Stimulated activated CD4-positive, alpha-beta T cell treated with anti-CD3 and anti-CD28 coated beads, Interleukin-15, amount 100 ng/mL, for 1 hour (primary cell): ENCODE data around the gene IL3RA.
"Not testable (repeated sequence)": the region's sequence is repeated elsewhere in the genome, so short reads cannot be mapped to it uniquely, and the experiment has no call there.

Experiments
- DNase-seq, 2 donors: peaks; one replicate each; pipeline ENCODE4 v3.0.0-alpha.2; 2020; ENCODE audit warnings: low read depth in 1 of 2, low spot score in 1 of 2

IL3RA gene

DNA sequence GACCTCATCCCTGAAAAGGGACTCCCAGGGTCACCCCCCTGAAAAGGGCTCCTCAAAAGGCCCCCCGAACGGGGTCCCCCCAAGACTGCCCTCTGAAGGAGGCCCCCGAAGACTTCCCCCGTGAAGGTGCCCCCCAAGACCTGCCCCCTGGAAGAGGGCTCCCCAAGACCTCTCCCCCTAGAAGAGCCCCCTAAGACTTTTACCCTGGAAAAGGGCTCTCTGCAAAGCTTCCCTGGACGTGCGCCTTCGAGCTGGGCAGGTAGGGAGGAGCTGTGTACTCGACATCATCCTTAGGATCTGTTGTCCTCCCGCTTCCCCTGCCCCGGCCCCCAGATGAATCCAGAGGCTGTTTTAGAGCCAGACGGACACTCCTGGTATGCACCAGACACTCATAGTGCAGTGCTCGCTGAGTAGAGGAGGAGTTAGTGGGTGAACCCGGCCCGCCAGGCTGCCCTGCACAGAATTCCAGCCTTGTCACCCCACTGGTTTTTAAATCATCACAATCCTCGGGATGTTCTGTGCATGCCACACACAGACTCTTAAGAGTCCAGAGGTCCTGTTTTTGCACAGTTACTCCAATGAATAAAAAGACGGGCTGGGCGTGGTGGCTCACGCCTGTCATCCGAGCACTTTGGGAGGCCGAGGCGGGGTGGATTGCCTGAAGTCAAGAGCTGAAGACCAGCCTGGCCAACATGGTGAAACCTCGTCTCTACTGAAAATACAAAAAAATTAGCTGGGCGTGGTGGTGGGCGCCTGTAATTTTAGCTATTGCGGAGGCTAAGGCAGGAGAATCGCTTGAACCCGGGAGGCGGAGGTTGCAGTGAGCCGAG lies 61.1 kb downstream of the IL3RA start:
- no peak for DNase-seq

DNA sequence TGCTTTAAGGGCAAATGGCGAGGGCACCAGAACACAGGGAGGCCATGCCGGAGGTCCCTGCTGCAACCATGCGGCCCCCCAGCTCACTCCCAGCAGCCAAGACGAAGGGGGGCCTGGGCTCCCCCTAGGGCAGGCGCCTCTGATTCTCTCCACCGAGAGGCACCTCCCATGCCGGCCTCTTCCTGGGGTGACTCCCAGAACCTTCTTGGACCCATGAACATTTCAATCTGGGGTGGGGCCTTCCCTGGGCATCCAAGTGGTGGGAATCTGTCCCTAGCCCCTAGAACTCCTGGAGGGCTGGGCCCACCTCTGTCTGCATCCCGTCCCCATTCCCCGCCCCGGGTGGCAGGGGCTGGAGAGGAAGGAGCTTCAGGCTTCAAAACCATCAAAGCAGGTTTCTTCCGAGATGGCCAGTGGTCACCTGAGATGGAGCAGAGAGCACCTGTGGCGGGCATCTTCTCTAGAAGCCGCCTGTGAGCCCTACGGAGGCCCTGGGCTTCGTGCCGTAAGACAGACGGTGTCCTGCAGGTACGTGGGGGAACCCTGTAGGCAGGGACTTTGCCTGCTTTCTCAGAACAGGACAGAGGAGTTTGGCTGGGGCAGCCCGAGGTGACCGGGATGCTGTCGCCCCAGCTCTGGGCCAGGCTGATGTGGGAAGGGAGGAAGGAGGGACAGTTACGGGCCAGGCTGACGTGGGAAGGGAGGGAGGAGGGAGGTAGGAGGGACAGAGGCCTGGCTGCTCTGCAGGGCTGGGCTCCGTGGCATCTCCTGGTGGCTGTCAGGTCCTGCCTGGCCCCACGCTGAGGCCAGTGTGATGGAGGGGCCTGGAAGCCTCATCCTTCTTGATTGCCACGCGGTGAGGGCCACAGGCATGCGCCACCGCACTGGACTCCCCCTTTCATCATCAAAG lies 62.1 kb downstream of the IL3RA start:
- no peak for DNase-seq

DNA sequence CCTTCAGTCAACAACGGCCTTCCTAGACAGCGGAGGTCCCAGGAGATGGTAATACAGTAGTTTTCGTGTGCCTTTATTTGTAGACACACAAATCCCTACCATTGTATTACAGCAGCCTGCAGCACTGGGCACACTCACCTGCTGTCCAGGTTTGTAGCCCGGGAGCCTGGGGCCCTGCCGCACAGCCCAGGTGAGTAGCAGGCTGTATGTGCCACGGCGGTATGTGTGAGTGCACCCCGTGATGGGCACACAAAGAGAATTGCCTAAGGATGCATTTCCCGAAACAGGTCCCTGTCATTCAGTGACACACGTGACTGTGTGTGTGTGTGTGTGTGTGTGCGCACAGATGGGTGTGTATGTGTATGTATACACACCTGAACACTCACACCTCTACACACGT lies 63.5 kb downstream of the IL3RA start:
- DNase-seq = no peak

DNA sequence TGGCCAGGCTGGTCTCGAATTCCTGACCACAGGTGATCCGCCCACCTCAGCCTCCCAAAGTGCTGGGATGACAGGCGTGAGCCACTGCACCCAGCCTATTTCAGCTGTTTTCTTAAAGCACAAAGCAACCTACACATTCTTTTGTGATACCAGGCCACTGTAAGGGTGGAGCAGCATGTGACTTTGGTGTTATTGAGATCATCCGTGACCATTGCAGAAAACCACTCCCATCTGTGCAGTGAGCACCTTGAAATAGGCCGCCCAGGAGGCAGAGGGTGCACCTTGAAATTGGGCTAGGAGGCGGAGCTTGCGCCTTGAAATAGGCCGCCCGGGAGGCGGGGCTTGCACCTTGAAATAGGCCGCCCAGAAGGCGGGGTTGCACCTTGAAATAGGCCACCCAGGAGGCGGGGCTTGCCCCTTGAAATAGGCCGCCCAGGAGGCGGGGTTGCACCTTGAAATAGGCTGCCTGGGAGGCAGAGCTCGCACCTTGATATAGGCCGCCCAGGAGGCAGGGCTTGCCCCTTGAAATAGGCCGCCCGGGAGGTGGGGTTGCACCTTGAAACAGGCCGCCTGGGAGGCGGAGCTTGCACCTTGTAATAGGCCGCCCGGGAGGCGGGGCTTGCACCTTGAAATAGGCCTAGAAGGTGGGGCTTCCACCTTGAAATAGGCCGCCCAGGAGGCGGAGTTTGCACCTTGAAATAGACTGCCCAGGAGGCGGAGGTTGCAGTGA lies 64.3 kb downstream of the IL3RA start:
- no peak for DNase-seq

DNA sequence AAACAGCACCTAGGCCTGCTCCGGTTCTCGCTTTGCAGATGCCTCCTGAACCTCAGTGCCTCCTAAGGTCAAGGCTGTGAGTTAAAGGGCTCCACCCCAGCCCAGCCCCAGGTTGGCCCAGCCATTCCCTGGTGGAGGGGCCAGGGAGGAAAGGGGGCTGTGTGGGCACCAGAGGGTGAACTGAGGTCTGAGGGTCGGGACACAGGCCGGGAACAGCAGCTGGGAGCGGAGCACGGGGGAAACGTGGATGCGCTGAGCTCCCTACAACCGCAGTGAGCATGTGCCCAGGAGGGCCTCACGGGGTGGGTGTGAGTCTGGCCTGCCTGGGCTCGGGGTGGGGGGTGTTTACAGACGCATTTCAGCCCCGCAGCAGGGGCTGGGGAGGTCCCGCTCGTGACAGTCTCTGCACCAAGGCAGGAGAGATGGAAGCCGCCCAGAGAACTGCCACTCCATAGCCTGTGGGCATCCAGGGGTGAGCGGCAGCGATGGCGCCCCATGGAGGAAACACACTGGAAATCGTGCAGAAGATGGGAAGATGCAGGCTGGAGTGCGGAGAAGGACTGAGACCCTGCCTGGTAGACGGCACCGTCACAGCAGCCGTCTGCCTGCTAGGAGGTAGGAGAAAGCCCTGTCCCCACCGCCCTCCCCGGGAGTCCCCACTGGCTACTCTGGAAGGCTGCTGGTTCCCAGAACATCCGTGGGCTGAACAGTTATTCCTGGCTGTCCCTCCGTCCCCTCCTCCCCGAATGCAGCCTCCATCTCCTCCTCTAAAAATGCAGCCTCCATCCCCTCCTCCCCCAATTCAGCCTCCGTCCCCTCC lies 65.2 kb downstream of the IL3RA start:
- no peak for DNase-seq

DNA sequence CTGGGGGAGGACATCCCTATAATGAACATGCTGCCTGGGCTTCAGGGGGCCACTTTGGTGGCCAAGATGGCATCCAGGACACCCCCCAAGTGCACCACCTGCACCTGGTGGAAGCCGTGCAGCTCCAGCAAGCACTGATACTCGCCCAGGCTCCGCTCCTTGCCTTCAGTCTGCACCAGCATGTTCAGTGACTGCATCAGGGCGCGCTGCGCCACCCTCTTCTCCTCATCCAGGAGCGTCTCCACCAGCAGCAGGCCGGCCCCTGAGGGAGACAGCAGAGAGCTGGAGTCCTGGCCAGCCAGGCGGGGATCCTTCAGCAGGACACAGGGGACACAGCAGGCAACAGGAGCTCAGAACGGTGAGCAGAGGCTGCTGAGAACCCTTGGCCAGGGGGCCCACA lies 66.6 kb downstream of the IL3RA start:
- no peak for DNase-seq

DNA sequence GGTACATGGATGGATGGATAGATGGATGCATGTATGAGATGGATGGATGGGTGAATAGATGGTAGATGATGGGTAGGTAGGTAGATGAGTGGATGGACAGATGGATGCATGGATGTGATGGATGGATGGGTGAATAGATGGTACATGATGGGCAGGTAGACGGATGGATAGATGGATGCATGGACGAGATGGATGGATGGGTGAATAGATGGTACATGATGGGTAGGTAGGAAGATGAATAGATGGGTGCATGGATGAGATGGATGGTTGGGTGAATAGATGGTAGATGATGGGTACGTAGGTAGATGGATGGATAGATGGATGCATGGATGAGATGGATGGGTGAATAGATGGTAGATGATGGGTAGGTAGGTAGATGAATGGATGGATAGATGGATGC lies 67.3 kb downstream of the IL3RA start:
- DNase-seq = not testable (repeated sequence)

DNA sequence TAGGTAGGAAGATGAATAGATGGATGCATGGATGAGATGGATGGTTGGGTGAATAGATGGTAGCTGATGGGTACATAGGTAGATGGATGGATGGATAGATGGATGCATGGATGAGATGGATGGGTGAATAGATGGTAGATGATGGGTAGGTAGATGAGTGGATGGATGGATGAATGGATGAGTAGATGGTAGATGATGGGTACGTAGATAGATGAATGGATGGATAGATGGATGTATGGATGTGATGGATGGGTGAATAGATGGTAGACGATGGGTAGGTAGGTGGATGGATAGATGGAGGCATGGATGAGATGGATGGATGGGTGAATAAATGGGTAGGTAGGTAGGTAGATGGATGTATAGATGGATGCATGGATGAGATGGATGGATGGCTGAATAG lies 69.2 kb downstream of the IL3RA start:
- DNase-seq = not testable (repeated sequence)

DNA sequence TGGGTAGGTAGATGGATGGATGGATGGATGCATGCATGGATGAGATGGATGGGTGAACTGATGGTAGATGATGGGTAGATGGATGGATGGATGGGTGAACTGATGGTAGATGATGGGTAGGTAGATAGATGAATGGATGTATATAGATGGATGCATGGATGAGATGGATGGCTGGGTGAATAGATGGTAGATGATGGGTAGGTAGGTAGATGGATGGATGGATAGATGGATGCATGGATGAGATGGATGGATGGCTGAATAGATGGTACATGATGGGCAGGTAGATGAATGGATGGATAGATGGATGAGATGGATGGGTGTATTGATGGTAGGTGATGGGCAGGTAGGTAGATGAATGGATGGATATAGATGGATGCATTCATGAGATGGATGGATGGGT lies 70.5 kb downstream of the IL3RA start:
- DNase-seq = no peak

DNA sequence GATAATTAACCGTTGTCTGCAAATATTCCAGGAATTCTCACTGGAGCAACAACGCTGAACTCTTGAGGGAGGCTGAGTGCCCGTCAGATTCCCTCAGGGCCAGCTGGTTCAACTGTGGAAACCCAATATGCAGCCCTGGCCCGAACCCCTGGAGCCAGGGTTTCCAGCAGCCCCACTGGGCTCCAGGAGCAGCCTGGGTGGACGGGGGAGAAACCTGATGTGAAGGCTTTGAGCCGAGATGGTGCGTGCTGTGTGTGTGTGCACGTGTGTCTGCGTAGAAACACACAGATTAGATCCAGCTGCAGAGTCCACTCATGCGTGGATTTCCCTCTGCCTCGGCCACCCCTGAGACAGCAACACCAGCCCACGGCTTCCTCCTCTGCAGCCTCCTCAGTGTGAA lies 74.7 kb downstream of the IL3RA start:
- DNase-seq = no peak

DNA sequence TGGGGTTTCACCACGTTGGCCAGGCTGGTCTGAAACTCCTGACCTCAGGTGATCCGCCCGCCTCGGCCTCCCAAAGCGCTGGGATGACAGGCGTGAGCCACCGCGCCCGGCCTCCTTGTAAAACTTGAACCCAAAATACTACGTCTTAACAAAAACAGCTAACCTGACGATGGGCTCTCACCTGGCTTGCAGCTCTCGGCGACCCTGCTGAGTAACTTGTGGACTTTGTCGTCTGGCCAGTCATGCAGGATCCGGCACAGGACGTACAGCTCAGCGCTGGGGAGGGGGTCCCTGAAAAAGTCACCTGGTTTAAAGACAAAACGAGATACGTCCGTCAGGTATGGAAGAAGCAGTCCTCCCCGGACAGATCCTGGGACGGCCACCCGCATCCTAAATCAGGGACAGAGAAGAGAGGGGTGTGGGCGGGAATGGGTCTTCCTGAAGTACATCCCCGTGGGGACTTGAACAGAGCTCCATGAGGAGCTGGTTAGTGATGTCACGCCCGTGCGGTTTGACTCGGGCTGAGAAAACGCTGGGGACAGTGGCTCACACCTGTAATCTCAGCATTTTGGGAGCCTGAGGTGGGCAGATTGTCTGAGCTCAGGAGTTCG lies 76.1 kb downstream of the IL3RA start:
- no peak for DNase-seq

DNA sequence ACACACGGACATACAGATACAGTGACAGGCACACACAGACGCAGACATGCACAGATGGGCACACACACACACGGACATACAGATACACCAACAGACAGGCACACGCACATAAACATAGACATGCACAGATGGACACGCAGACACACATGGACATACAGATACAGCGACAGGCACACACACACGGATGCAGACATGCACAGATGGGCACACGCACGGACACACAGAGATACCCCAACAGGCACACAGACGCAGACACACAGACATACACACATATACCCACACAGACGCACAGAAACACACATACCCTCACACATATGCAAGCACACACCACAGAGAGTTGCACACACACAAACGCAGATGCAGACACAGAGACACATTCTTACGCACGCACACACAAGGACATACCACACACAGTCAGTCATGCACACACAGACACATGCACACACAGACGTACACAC lies 79.8 kb downstream of the IL3RA start:
- no peak for DNase-seq

DNA sequence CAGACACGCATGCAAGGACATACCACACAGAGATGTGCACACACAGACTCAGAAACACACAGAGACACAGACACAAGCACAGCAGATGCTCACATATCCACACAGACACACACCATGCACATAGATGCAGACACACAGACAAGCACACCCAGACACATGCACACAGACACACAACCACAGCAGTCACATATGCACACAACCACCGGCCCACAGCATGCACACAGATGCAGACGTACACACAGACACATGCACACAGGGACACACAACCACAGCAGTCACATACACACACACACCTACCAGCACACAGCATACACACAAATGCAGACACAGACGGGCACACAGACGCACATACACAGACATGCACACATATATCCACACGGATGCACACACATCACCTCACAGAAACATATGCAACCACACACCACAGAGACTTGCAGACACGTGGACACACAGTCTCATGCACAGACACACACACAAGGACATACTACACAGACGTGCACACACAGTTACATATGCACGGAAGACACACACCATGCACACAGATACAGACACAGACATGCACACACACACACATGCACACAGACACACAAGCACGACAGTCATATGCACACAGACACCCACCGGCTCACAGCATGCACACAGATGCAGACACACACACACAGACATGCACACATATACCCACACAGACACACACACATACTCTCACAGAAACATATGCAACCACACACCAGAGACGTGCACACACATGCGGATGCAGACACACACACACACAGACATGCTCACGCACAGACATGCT lies 80.6 kb downstream of the IL3RA start:
- DNase-seq = no peak

DNA sequence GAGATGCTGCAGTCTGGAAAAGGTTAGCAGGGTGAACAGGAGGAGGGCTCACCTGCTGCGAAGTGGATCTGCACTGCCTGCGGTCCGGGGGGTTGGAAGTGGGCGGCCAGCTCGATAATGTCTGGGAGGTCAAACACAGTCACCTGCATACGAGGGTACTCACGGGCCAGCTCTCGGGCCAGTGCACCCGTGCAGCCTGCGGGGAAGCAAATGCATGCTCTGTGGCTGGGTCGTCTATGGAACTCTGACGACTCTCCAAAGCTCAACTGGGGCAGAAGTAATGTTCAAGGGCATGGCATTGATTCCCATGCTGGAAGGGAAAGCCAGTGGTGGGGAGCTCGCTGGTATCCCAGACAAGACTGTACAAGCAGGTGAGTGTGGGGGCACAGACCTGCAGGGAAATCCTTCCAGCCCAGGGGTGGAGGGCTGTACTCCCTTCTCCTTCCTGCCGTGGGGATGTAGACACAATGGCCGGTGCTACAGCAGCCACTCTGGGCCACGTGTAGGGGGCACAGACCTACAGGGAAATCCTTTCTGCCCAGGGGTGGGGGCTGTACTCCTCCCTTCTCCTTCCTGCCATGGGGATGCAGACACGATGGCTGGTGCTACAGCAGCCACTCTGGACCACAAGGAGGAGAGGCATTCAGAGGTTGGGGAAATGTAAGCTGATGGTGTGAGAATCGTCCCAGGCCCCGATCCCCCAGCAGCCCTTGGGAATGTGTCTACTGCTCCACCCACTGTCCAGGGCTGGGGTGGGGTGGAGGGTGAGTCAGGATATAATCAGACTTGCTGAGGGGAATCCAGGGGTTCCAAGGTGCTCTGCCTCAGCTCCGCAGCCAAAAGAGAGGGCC lies 81.6 kb downstream of the IL3RA start:
- no peak for DNase-seq

DNA sequence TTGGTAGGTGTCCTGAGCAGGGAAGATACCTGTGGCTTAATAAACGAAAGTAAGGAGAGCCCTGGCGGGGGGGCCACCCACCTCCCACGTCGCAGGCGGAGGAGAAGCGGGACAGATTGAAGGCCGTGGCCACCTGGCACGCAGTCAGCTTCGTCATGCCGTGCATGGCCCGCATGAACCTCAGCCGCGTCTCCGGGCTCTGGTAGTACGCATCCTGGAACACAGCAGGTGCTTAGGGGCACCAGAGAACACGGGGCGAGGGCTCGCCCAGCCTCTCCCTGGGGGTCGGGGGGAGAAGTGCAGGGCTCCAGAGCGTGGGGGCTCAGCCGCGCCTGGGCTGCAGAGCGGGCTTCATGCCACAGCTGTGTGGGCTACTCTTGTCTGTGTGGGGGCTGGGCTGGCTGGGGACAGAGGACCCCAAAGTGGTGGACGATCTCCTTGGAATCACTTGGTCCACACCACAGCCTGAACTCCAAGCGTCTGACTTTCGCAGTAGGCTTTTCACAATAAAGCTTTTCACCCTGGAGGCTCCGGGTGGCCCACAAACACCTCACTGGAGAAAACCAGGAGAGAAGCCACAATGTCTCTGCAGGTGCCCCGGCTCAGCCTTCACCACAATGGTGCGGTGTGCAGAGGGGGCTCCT lies 82.4 kb downstream of the IL3RA start:
- no peak for DNase-seq

DNA sequence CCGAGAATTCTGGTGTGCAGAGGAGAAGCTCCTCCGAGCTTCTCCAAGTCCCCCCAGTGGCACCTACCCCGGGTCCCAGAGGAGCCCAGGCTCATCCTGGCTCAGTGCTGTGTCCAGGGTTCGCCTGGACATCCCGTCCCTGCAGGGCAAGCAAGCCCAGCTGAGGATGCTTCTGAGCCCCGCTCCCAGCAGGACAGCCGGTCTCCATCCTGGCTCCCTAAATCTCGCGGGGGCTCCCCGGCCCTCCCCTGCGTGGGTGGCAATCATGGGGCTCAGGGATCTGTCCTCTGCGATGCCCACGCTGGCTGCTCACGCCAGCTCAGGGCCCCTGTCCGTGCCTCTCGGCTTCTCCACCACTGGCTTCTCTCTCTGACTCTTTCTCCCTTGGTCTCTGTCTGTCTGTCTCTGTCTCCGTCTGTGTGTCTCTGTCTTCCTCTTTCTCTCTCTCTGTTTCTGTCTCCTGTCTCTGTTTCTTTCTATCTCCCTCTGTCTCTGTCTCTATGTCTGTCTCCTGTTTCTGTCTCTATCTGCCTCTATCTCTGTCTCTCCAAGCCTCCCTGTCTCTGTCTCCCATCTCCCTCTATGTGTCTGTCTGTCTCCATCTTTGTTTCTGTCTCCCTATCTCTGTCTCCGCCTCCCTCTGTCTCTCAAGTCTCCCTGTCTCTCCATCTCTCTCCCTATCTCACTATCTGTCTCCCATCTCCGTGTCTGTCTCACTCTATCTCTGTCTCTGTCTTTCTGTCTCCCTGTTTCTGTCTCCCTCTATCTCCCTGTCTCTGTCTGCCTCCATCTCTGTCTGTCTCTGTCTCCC lies 83.2 kb downstream of the IL3RA start:
- DNase-seq = no peak

DNA sequence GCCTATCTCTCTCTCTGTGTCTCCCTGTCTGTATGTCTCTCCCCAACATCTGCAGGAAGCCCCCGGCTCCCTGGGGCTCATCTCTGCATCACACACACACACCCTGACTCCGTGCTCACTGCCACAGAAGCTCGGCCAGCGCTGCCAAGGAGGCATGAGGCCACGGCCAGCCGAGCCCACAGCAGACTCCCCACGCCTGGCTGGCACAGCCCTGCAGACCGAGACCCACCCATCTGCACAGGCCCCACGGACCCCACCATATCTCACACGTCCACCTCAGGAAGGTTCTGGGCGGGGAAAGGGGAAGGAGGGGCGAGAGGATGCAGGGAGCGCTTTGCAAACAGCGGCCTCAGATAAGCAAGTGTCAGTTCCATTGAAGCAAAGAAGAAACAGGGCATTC lies 83.8 kb downstream of the IL3RA start:
- DNase-seq = no peak
